Activated B cell treated with CpG ODN at 0.5 μM for 24 hours (primary cell): ENCODE measurements around the gene TPX2. TPM values are rescaled to one million over a fixed set of nuclear protein-coding genes. Genes with fewer than 3 reads are reported as not detected.

Experiments used
- ATAC-seq: fragments of 200-7000 bp; cut with Tn5 transposase; one replicate; pipeline ENCODE4 v1.10.0; 2021; ENCODE audit warnings: low read depth, mild to moderate bottlenecking, moderate library complexity
- CTCF ChIA-PET: fragments of 350-600 bp; sonication (Branson Sonifier 250); formaldehyde crosslinking; loops from one replicate; lab custom pipeline; 2021; ENCODE audit warnings: antibody characterized with exemption; lab: Charles Lee
- POLR2A ChIA-PET: fragments of 350-600 bp; sonication (Branson Sonifier 250); formaldehyde crosslinking; loops from one replicate; lab custom pipeline; 2021; ENCODE audit warnings: antibody characterized with exemption; lab: Charles Lee
- DNase-seq: peaks from one replicate; pipeline ENCODE4 v3.0.0; 2022
- H3K27ac Mint-ChIP-seq: one replicate; pipeline ENCODE4 v1.8.0; 2020; ENCODE audit warnings: mixed read lengths
- H3K27me3 Mint-ChIP-seq: one replicate; pipeline ENCODE4 v1.8.0; 2021; ENCODE audit warnings: mixed read lengths
- H3K36me3 Mint-ChIP-seq: one replicate; pipeline ENCODE4 v1.8.0; 2021; ENCODE audit warnings: low read depth, mixed read lengths
- H3K4me1 Mint-ChIP-seq: one replicate; pipeline ENCODE4 v1.8.0; 2021; ENCODE audit warnings: mixed read lengths
- H3K4me3 Mint-ChIP-seq: one replicate; pipeline ENCODE4 v1.8.0; 2020; ENCODE audit warnings: mild to moderate bottlenecking, mixed read lengths
- H3K9me3 Mint-ChIP-seq: one replicate; pipeline ENCODE4 v1.8.0; 2020; ENCODE audit warnings: mixed read lengths
- CTCF ChIP-seq: fragments of 200-600 bp; IDR thresholded peaks from one replicate; pipeline ENCODE4 v1.8.0; 2022; ENCODE audit warnings: antibody characterized with exemption, mild to moderate bottlenecking
- intact Hi-C: fragments of 100-400 bp; cut with micrococcal nuclease; formaldehyde crosslinking; loops from one replicate; pipeline ENCODE4 v1.15.1; 2024
- total RNA-seq: library from RNA; stranded (reverse); gene quantifications from 2 replicates; pipeline ENCODE4 v1.2.3, GENCODE V29; 2022

TPX2 gene
- total RNA-seq, 1 donor from 2014 or later, result 2.8 TPM

GRCh38 chr20:31837896-31838397 lies 98.9 kb downstream of the TPX2 start:
- Mint-ChIP-seq H3K4me1 (peaks cover 9% of the 10 kb centered on the region), H3K4me3 (no peak overlapping the region), H3K27ac (no peak overlapping the region), H3K36me3 (no peaks in the 10 kb centered on the region), H3K9me3 (no peaks in the 10 kb centered on the region), H3K27me3 (no peaks in the 10 kb centered on the region)
- no peak for TF ChIP-seq CTCF
- intact Hi-C loops, result no loop called here
- CTCF ChIA-PET, result interaction anchor here (1.1 to 2.7 kb wide), 3 partner anchors 9 to 114 kb away, joined by 4 to 10 read pairs (median 8); partner anchors contain the start of gene PDRG1
- DNase-seq (no peak), ATAC-seq (no peak)
- POLR2A ChIA-PET, result no interaction called here

GRCh38 chr20:31838646-31839292 lies 99.7 kb downstream of the TPX2 start:
- ChIA-PET CTCF (interaction anchor here (0.7 to 2.7 kb wide), 3 partner anchors 14 to 517 kb away, joined by 4 to 10 read pairs (median 7); partner anchors contain the start of gene PDRG1), POLR2A (no interaction called here)
- H3K27ac Mint-ChIP-seq, result no peak overlapping the region
- H3K27me3 Mint-ChIP-seq, result no peaks in the 10 kb centered on the region
- no peak overlapping the region for H3K4me3 Mint-ChIP-seq
- ATAC-seq, result no peak
- no peaks in the 10 kb centered on the region for H3K36me3 Mint-ChIP-seq
- no peaks in the 10 kb centered on the region for H3K9me3 Mint-ChIP-seq
- no peak for DNase-seq
- intact Hi-C loops, result no loop called here
- TF ChIP-seq CTCF, result no peak
- H3K4me1 Mint-ChIP-seq, result peaks cover 9% of the 10 kb centered on the region

GRCh38 chr20:31839782-31840487 lies 100.8 kb downstream of the TPX2 start:
- no peak for ATAC-seq
- ChIA-PET CTCF (no interaction called here), POLR2A (no interaction called here)
- intact Hi-C loops, result no loop called here
- H3K36me3 Mint-ChIP-seq, result no peaks in the 10 kb centered on the region
- DNase-seq, result no peak
- H3K9me3 Mint-ChIP-seq, result no peaks in the 10 kb centered on the region
- H3K27me3 Mint-ChIP-seq, result no peaks in the 10 kb centered on the region
- no peak for TF ChIP-seq CTCF
- no peak overlapping the region for H3K27ac Mint-ChIP-seq
- no peak overlapping the region for H3K4me3 Mint-ChIP-seq
- H3K4me1 Mint-ChIP-seq, result peaks cover 9% of the 10 kb centered on the region

GRCh38 chr20:31840906-31841816 lies 102.1 kb downstream of the TPX2 start:
- no peak overlapping the region for H3K27ac Mint-ChIP-seq
- no peak for DNase-seq
- ChIA-PET POLR2A (no interaction called here), CTCF (interaction anchor here (1.0 kb wide), 1 partner anchor 18 kb away, joined by 6 read pairs; no protein-coding TSS in a partner anchor)
- H3K4me1 Mint-ChIP-seq, result peaks cover 4% of the 10 kb centered on the region
- TF ChIP-seq CTCF, result no peak
- no peak overlapping the region for H3K4me3 Mint-ChIP-seq
- ATAC-seq, result no peak
- no peaks in the 10 kb centered on the region for H3K9me3 Mint-ChIP-seq
- no peaks in the 10 kb centered on the region for H3K27me3 Mint-ChIP-seq
- no peaks in the 10 kb centered on the region for H3K36me3 Mint-ChIP-seq
- intact Hi-C loops, result no loop called here
